ENCODE results near the gene ERBB4. TPM values are rescaled to one million over a fixed set of nuclear protein-coding genes. Genes with fewer than 3 reads are reported as not detected.

The ERBB4 gene
- total RNA-seq, 1 donor from 2014 or later, result 1.7 TPM

- Histone ChIP-seq H3K36me3 (no peaks in the 10 kb centered on the region), H3K9me3 (peaks cover 0 to 12% of the 10 kb centered on the region in 2 donors), H3K4me3 (no peak overlapping the region), H3K27ac (no peak overlapping the region), H3K27me3 (no peaks in the 10 kb centered on the region), H3K4me1 (no peaks in the 10 kb centered on the region)
- no peak for DNase-seq (ENCODE audit: low spot score in 2 of 2)
- TF ChIP-seq CTCF (IDR thresholded peaks at IDR 0.05), result no peak
- intact Hi-C loops (cut with DNase I), result no loop called here
Observed at GRCh38 chr2:211946960-211947359, 591.6 kb downstream of the ERBB4 start.

DNA sequence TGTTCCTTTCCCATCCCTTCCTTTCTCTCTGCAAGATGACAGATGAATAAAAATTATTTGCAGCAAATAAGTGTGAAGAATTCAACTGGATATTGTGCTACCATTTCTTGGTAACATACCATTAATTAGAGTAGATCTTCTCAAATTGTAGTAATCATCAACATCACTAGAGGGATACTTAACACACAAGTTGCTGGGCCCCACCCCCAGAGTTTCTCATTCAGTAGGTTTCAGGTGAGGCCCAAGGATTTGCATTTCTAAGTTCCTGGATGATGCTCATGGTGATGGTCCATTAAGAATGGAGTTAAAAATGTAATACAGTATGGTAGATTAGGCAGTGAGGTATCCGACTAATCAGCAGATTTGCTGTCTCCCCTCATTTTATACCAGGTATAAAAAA lies 594.0 kb downstream of the ERBB4 start:
- no peaks in the 10 kb centered on the region for H3K4me1 ChIP-seq
- H3K9me3 ChIP-seq, result no peaks in the 10 kb centered on the region
- intact Hi-C loops (cut with DNase I), result no loop called here
- DNase-seq (ENCODE audit: low spot score in 2 of 2), result no peak
- no peak overlapping the region for H3K4me3 ChIP-seq
- no peak for TF ChIP-seq CTCF (IDR thresholded peaks at IDR 0.05)
- H3K27me3 ChIP-seq, result no peaks in the 10 kb centered on the region
- no peak overlapping the region for H3K27ac ChIP-seq
- H3K36me3 ChIP-seq, result no peaks in the 10 kb centered on the region

GRCh38 chr2:211942153-211942552 lies 596.4 kb downstream of the ERBB4 start:
- H3K4me3 ChIP-seq, result no peak overlapping the region
- H3K9me3 ChIP-seq, result no peaks in the 10 kb centered on the region
- H3K27me3 ChIP-seq, result no peaks in the 10 kb centered on the region
- H3K27ac ChIP-seq, result no peak overlapping the region
- H3K36me3 ChIP-seq, result no peaks in the 10 kb centered on the region
- no peak for TF ChIP-seq CTCF (IDR thresholded peaks at IDR 0.05)
- intact Hi-C loops (cut with DNase I), result no loop called here
- H3K4me1 ChIP-seq, result no peaks in the 10 kb centered on the region
- no peak for DNase-seq (ENCODE audit: low spot score in 2 of 2)

- intact Hi-C loops (cut with DNase I), result no loop called here
- no peak overlapping the region for H3K27ac ChIP-seq
- no peaks in the 10 kb centered on the region for H3K27me3 ChIP-seq
- H3K4me1 ChIP-seq, result no peaks in the 10 kb centered on the region
- H3K9me3 ChIP-seq, result no peaks in the 10 kb centered on the region
- H3K4me3 ChIP-seq, result no peak overlapping the region
- TF ChIP-seq CTCF (IDR thresholded peaks at IDR 0.05), result no peak
- no peak for DNase-seq (ENCODE audit: low spot score in 2 of 2)
- H3K36me3 ChIP-seq, result no peaks in the 10 kb centered on the region
Observed at GRCh38 chr2:211941216-211941747, 597.3 kb downstream of the ERBB4 start.

GRCh38 chr2:211939177-211939576 lies 599.4 kb downstream of the ERBB4 start:
- no peak overlapping the region for H3K27ac ChIP-seq
- no peak for TF ChIP-seq CTCF (IDR thresholded peaks at IDR 0.05)
- no peak for DNase-seq (ENCODE audit: low spot score in 2 of 2)
- H3K9me3 ChIP-seq, result no peaks in the 10 kb centered on the region
- intact Hi-C loops (cut with DNase I), result no loop called here
- no peaks in the 10 kb centered on the region for H3K27me3 ChIP-seq
- no peaks in the 10 kb centered on the region for H3K36me3 ChIP-seq
- H3K4me3 ChIP-seq, result no peak overlapping the region
- H3K4me1 ChIP-seq, result no peaks in the 10 kb centered on the region

- intact Hi-C loops (cut with DNase I), result no loop called here
- Histone ChIP-seq H3K9me3 (no peaks in the 10 kb centered on the region), H3K4me1 (peaks cover 0 to 11% of the 10 kb centered on the region in 2 donors), H3K36me3 (no peaks in the 10 kb centered on the region), H3K4me3 (no peak overlapping the region), H3K27ac (no peak overlapping the region), H3K27me3 (no peaks in the 10 kb centered on the region)
- no peak for TF ChIP-seq CTCF (IDR thresholded peaks at IDR 0.05)
- no peak for DNase-seq (ENCODE audit: low spot score in 2 of 2)
Observed at GRCh38 chr2:211934811-211935210, 603.8 kb downstream of the ERBB4 start.
